Peyer's patch (tissue), 4 donors: Measurements from ENCODE around the gene NARF.

ENCODE experiments used
- CTCF ChIP-seq, 6 experiments: fragments of 450-650 bp in 4 of 6; fragments of 200-600 bp in 2 of 6; sonication (generic) in 1 of 6; IDR thresholded peaks; one replicate each; pipeline ENCODE4 v1.5.1; 2017 to 2019; ENCODE audit warnings: antibody characterized with exemption in 6 of 6, mild to moderate bottlenecking in 3 of 6, moderate library complexity in 1 of 6
- POLR2A ChIP-seq, 2 donors: fragments of 450-650 bp; IDR thresholded peaks; one replicate each; pipeline ENCODE4 v1.5.1; 2017; ENCODE audit warnings: antibody characterized with exemption in 2 of 2, mild to moderate bottlenecking in 2 of 2, moderate library complexity in 2 of 2

DNA sequence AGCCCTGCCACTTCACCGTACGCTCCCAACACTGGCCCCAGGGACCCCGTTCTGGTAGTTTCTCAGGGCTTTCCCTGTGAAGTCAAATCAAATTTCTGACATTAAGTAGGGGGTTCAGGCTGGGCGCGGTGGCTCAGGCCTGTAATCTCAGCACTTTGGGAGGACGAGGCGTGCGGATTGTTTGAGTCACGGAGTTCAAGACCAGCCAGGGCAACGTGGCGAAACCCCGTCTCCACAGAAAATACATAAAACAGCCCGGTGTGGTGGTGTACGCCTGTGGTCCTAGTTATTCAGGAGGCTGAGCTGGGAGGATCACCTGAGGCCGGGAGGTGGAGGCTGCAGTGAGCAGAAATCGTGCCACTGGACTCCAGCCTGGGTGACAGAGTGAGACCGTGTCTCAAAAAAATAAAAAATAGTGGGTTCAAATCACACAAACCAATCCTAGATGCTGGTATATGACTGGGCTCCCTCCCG lies 8.6 kb upstream of the NARF start:
- TF ChIP-seq POLR2A (IDR thresholded peaks at IDR 0.05) (no peak), CTCF (IDR thresholded peaks at IDR 0.05) (no peak)
